DOHH2 (cell line): ENCODE results near the gene LSAMP.

Experiments used
- EZH2phosphoT487 ChIP-seq: fragments of 200-600 bp; sonication (generic); IDR thresholded peaks from 2 replicates; pipeline ENCODE4 v1.6.1; 2017; ENCODE audit warnings: borderline replicate concordance, mild to moderate bottlenecking, antibody characterized with exemption, low read length, moderate library complexity, mixed read lengths
- TF ChIP-seq, protein P1 (sequence below): fragments of 200-600 bp; sonication (generic); IDR thresholded peaks from one replicate; pipeline ENCODE4 v1.5.1; 2014; ENCODE audit warnings: antibody characterized with exemption, mild to moderate bottlenecking, low read depth, low read length; ENCODE audit not compliant: poor library complexity, severe bottlenecking

DNA sequence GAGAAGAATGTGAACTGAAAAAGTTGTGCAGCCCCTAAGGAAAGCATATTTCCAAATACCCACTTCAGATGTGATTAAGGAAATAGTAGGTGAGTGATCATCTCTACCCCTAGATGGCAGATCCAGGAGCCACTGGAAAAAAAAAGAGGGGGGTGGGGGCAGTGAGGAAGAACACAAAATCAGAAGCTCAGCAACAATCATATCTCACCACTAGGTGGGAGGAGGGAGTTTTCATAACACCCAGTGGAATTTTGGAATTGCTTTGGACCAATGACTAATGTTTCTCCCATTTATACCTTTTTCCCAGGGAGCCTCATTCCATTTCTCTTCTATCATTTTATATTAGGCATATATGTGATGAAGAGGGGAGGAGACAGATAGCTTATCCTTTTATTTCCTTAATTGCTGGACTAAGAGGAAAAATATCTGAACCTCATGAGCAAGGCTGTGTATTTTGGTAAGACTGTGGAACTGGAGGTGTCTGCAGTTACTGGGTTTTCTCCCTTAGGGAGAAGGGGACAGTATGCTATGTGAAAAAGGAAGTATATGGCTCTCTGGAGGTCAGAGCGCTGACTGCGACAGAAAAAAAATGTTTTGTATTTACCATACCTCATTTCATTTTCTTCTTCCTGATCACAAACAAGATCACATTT, 458.6 kb downstream of the LSAMP start:
- TF ChIP-seq, protein P1, sequence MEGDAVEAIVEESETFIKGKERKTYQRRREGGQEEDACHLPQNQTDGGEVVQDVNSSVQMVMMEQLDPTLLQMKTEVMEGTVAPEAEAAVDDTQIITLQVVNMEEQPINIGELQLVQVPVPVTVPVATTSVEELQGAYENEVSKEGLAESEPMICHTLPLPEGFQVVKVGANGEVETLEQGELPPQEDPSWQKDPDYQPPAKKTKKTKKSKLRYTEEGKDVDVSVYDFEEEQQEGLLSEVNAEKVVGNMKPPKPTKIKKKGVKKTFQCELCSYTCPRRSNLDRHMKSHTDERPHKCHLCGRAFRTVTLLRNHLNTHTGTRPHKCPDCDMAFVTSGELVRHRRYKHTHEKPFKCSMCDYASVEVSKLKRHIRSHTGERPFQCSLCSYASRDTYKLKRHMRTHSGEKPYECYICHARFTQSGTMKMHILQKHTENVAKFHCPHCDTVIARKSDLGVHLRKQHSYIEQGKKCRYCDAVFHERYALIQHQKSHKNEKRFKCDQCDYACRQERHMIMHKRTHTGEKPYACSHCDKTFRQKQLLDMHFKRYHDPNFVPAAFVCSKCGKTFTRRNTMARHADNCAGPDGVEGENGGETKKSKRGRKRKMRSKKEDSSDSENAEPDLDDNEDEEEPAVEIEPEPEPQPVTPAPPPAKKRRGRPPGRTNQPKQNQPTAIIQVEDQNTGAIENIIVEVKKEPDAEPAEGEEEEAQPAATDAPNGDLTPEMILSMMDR: peak; percentile 29
- TF ChIP-seq EZH2phosphoT487: no peak
